Esophagus muscularis mucosa (tissue), 3 donors: ENCODE data around the gene DNAH2.

Experiments
- EP300 ChIP-seq: sonication (generic); formaldehyde crosslinking; IDR thresholded peaks from one replicate; pipeline ENCODE4 v1.6.1; 2017; ENCODE audit warnings: antibody characterized with exemption
- TF ChIP-seq, protein P1 (sequence below), 3 experiments: fragments of 200-600 bp in 2 of 3; fragments of 450-650 bp in 1 of 3; sonication (generic) in 2 of 3; IDR thresholded peaks; one replicate each; pipeline ENCODE4 v1.5.1; 2017 to 2019; ENCODE audit warnings: antibody characterized with exemption in 3 of 3, mild to moderate bottlenecking in 2 of 3, moderate library complexity in 1 of 3

DNA sequence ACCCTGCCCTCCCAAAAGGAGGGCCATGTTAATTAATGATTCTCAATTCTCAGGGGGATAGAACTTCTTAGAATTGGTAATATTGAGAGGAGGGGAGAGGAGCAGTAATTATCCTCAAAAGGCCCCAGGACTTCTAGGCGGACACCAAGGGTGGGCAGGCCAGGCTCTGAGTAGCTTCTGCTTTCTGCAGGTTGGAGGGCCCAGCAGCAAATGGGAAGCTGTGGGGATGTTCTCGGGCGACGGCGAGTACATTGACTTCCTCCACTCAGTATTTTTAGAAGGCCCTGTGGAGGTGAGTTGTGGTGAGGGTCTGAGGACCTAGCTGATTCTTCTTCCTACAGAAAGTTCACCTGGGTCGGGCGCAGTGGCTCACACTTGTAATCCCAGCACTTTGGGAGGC lies 57.5 kb downstream of the DNAH2 start:
- TF ChIP-seq, protein P1, sequence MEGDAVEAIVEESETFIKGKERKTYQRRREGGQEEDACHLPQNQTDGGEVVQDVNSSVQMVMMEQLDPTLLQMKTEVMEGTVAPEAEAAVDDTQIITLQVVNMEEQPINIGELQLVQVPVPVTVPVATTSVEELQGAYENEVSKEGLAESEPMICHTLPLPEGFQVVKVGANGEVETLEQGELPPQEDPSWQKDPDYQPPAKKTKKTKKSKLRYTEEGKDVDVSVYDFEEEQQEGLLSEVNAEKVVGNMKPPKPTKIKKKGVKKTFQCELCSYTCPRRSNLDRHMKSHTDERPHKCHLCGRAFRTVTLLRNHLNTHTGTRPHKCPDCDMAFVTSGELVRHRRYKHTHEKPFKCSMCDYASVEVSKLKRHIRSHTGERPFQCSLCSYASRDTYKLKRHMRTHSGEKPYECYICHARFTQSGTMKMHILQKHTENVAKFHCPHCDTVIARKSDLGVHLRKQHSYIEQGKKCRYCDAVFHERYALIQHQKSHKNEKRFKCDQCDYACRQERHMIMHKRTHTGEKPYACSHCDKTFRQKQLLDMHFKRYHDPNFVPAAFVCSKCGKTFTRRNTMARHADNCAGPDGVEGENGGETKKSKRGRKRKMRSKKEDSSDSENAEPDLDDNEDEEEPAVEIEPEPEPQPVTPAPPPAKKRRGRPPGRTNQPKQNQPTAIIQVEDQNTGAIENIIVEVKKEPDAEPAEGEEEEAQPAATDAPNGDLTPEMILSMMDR (IDR thresholded peaks at IDR 0.05): no peak
- TF ChIP-seq EP300: no peak
